ENCODE results near the gene RAB40C.

RAB40C gene

DNA sequence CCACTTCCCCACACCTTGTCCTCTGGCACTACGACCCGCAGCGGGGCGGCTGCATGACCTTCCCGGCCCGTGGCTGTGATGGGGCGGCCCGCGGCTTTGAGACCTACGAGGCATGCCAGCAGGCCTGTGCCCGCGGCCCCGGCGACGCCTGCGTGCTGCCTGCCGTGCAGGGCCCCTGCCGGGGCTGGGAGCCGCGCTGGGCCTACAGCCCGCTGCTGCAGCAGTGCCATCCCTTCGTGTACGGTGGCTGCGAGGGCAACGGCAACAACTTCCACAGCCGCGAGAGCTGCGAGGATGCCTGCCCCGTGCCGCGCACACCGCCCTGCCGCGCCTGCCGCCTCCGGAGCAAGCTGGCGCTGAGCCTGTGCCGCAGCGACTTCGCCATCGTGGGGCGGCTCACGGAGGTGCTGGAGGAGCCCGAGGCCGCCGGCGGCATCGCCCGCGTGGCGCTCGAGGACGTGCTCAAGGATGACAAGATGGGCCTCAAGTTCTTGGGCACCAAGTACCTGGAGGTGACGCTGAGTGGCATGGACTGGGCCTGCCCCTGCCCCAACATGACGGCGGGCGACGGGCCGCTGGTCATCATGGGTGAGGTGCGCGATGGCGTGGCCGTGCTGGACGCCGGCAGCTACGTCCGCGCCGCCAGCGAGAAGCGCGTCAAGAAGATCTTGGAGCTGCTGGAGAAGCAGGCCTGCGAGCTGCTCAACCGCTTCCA, 43.6 kb downstream of the RAB40C start:
- no peak for DNase-seq

DNA sequence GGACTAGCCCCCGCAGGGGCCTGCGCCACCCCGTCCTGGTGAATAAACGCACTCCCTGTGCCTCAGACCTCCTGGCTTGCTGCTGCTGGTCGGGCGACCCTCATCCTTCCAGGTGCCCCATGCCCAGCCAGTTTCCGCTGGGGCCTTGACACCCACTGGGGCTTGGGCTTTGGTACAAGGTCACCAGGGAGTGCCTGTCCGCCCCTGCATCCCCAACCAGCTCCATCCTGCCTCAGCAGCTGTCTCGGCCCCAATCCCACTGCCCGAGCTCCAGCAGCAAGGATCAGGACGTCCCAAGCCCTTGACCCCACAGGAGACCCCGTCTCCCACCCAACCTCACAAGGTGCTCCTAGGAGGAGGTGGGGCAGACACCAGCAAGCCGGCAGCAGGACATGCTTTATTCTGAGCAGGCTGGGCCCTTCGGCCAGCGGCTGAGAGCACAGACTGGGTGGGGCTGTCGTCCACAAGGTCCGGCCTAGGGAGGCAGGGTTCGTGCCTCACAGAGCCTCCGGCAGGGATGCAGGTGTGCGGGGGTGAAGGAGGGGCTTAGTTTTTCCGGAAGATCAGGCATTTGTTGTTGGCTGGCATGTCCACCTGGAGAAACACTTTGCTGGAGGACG, 44.3 kb downstream of the RAB40C start:
- no peak for DNase-seq

DNA sequence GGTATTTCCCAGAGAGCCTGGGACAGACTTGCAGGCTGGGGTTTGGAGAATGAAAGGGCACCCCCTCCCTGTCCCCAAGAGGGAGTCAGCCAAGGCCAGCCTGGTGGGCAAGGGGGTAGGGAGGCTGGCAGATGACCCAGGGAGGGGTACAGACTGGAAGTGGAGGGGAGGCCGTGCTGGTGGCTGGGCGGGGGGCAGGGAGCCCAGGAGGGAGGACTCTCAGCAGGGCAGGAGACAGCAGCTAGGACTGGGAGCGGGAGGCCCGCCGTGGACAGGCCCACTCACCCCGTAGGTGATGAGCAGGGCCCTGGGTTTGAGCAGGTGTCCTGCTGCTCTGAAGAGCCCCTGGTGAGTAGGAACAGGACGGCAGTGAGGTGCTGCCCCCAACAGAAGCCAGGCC, 45.1 kb downstream of the RAB40C start:
- DNase-seq, result no peak

DNA sequence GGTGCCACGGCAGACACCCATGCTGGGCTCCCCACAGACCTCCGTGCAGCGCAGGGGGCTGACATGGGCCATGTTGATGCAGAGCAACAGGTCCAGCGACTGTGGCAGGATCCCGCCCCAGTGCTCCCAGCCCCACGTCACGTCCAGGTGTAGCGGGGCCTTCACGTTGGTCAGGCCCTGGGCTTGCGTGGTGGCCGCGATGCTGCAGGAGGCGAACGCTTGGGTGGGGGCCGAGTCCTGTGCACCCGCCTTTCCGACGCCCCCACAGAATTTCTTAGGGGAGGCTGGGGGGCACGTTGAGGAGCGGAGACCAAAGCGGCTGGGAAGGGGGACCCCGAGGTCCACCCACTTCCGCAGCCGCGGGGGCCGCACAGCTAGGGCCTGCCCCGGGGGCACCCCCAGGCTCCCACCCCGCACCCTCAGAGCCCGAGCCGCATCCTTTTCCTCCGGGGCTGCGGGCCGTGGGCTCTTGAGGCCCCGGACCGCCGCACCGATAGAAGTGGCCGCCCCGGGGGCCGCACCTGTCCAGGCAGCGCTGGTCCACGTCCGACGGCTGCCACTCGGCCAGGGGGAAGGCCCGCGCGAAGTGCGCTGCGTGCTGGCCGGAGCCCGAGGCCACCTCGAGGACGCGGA, 45.8 kb downstream of the RAB40C start:
- DNase-seq, result no peak

DNA sequence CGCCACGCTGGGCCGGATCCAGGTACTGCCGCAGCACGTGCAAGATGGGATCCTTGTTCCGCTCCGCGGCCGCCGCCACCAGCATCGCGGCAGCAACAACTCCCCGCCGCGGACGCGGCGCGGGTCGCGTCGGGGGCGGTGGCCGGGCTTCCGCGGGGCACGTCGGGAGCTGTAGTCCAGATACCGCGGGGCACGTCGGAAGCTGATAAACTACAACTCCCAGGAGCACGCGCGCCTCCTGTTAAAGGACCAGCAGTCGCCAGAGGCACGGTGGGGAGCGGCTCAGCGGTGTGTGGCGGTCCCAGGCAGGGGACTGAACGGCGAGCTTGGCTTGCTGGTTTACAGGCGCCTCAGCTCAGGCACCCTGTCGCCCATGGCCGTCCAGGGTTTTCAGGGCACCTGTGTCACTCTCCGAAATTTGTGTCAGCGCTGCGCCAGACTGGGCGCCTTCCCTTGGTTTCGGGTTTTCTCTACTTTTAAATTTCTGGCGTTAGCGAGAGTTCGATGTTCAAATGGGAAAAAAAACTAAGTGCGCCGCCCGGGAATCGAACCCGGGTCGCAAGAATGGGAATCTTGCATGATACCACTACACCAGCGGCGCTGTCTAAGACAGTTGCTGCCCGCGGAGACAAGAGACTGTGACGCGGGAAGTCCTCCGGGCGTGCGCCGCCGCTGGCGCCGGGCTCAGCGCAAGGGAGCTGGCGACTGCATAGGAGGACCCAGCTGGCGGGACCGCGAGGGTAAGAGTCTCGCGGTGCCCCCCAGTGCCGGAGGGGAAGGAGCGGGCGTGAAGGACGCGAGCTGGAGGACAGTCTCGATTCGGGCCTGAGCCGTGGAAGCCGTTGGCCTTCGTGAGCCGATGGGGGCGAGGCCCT, 46.6 kb downstream of the RAB40C start, which contains the start of gene METTL26:
TSS of gene METTL26 (minus strand) at position 100 of the 875 bp plus-strand sequence. CDS start at position 85, 15 bp downstream.
- peak; percentile 91 for DNase-seq

DNA sequence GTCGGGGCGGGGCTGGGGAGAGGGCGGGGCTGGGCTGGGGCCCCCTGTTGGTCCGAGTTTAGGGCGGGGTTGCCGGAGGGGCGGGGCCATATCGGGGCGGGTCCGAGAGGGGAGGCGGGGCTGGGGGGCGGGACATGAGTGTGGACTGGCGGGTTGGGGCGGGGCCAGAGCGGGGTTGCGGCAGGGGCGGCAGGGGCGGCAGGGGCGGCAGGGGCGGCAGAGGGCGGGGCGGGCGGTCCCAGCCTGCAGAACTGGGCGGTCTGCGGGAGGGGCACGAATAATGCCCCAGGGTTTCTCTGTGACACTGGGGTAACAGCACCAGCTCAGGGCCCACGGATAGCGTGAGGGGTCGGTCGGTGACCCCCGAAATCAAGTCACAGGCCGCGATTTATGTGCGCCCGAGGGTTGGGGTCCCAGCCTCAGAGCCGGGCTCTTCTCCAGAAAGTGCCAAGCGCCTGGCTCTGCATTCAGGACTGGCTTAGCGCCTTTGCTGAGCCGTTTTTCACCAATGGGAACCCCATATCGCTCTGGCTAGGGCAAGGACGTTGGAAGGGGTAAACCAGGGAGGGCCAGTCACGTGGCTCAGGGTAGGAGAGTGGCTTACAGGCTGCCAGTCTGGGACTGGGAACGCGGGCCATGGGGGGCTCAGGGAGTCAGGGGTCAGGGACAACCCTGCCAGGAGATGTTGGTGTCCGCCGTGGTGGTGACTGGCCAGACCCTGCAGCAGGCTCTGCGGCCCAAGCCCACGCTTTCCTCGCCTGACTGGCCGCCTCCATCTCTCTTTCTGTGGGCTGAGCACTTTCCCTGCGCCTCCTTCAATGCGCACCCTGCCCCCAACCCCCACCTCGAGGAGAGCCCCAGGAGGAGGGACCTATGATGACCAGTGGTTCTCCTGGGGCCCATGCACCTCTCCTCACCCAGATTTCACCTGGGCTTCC, 47.5 kb downstream of the RAB40C start:
- peak; percentile 83 for DNase-seq

DNA sequence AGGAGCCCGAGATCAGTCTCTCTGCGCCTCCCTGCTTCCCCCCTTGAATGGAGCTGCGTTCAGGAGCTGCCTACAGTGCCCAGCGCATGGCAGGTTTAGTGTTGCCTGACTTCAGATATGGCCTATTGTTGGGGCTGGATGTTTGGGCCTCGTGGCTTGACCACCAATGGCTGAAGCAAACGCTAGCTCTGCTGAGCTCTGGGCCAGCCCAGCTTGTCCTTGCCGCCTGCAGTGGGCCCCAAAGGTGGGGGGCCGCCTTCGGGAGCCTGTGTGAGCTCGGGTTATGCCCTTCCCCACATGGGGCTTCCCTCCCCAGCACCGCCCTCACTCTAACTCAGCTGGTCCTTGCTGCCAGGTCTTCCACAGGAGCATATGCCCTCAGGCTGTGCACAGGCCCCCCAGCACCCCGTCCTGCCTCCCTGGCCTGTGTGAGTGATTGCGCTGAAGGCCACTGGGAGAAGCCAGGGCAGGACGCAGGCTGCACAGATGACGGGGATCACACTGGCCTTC, 48.2 kb downstream of the RAB40C start:
- no peak for DNase-seq

DNA sequence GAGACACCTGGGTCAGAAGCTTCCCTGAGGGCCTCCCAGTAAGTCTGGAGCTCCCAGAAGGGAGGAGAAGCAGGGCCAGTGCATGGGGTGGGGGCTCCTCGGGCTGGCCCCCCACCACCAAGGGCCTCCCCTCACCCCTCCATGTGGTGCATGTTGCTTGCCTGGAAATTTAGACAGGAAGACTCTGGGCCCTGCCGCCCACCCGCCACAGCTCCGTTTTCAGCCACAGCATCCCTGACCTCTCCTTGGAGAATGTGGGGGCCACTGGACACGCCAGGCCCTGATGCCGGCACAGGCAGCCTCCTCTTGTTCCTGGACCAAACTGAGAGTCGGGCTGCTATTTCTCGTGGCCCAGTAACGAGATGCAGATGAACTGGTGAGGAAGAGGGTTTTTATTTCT, 49.0 kb downstream of the RAB40C start:
- DNase-seq, result no peak

DNA sequence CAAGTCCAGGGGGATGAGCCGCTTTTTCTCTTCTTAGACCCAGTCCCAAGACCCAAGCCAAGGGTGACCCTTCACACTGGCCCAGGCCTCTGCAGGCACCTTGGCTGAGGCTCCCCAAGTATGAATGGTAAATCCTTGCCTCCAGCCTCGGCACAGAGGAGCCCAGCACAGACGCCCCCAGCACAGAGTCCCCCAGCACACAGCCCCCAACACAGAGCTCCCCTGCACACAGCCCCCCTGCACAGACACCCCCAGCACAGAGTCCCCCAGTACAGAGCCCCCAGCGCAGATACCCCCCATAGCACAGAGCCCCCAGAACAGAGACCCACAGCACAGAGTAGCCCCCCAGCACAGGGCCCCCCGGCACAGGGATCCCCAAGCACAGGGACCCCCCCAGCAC, 50.7 kb downstream of the RAB40C start:
- no peak for DNase-seq

DNA sequence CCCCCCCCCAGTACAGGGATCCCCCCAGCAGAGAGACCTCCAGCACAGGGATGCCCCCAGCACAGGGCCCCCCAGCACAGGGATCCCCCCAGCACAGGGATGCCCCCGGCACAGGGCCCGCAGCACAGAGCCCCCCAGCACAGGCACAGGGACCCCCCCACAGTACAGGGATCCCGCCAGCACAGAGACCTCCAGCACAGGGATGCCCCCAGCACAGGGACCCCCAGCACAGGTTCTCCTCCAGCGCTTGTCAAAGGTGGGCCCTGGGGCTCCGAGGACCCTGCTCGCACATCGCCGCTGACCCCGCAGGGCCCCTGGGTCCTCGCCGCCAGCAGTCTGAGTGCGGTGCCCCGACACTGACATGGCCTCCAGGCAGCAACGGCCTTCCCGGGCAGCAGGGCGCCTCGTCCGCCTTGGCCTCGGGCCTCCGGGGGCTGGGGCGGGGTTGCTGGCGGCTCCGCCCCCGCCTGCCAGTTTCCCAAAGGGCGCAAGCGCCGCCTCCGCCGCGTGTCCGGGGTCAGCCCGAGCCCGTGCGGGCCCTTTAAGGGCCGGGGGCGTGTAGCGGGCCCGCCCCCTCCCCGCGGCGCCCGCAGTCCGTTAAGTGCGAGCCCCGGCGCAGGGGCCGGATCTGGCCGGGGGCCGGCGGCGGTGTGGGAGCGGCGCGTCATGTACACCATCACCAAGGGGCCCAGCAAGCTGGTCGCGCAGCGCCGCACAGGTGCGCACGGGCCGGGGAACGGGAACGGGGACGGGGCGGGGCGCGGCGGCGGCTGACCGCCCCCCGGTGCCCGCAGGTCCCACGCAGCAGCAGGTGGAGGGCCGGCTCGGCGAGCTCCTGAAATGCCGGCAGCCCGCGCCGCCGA, 51.7 kb downstream of the RAB40C start, which contains the start of gene MCRIP2:
TSS of gene MCRIP2 (plus strand) at position 503 of the 863 bp plus-strand sequence. CDS start at position 667, 164 bp downstream.
- peak; percentile 69 for DNase-seq

DNA sequence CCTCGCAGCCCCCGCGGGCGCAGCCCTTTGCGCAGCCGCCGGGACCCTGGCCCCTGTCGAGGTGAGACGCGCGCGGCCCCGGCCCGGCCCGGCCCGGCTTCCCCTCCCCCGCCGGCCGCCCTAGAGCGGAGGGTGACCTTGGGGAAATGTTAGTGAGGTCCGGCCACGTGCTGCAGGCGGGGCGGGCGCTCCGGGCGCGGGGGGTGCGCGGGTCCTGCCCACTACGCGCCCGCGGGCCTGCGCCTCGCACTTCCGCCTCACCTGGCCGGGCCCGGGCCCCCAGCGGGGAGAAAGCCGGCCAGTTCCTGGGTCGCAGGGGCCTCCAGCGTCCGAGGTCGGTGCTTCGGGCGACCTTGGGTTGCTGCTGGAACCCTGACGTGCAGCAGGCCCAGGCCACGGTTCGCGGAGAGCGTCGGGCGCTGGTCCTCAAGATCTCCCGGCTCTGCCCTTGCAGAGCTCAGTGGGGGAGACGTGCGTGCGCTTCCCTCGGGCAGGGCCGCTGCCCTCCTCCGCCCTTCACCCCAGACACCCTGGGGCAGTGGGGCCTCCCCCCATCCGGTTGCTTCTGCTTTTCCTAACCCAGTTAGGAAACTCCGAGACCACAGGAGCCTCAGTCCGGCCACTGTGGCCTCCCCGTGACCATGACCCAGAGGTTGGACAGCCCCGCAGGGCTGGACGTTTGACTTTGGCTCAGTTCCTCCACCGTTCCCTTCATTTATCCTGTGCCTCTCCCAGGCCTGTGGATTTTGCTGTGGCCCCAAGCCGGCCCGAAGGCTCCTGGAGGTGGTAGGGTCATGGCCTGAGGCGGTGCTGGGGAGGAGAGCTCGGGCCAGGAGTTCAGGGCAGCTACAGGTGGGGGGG, 52.6 kb downstream of the RAB40C start:
- peak; percentile 39 for DNase-seq

DNA sequence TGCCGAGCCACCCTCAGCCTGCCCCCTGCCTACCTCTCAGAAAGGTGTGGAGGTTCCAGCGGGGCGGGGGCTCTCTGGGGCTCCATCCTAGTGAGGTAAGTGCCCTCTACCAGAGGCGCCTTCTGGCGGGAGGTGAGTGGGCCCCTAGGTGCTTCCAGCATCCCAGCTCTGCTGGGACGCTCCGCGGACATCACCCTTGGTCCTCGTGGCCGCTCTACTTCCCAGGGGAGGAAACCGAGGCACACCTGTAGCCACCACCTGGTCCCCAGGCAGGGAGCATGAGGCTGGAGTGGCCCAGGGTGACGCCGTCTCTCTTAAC, 53.1 kb downstream of the RAB40C start:
- no peak for DNase-seq

DNA sequence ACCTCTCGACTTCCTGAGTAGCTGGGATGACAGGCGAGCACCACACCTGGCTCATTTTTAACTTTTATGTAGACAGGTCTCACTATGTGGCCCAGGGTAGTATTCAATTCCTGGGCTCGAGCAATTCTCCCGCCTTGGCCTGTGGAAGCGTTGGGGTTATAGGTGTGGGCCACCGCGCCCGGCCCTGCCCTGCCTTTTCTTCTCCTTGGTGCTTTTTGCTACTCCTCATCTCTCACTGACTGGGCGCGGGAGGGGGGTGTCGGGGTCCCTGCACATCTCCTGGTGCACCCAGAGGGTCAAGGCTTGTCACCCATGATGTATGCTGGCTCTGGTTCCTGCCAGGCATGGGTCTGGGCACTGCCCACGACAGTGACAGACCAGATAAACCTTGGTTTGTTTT, 54.7 kb downstream of the RAB40C start:
- DNase-seq, result no peak

DNA sequence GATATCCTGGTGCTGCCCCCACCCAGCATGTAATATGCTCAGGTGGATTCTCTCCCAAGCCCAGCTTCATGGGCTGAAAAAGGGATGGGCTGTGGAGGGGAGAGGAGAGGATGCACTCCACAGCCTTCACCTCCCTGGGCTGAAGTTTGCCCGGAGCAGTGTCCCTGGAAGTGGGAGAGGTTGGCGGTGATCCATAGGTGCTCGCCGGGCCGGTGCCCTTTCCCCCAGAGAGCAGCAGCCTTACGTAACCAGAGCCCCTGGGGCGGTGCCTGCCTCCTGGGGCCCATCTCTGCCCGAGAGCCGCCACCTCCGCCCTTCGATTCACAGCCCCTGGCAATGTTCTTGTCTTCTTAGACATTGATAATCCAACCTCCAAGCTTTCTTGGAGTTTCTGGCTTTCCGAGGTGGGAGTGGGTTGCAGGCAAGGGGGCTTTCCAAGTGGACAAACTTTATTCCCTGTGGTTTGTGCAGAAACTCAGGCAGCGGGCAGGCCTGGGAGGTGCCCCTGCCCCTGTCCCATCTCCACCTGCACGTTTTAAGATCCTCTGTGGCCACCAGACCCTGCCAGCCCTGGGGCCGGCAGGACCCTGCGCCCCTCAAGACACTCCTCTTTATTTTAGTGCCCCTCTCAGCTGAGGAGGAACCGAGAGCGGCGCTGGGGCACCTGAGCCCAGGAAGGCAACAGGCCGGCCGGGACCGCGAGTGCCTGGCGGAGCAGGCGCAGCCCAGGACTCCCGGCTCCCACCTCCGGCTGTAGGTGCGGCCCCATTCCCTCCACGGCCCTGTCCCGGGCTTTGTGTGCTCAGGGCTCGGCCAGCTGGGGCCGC, 56.2 kb downstream of the RAB40C start:
- DNase-seq, result no peak

DNA sequence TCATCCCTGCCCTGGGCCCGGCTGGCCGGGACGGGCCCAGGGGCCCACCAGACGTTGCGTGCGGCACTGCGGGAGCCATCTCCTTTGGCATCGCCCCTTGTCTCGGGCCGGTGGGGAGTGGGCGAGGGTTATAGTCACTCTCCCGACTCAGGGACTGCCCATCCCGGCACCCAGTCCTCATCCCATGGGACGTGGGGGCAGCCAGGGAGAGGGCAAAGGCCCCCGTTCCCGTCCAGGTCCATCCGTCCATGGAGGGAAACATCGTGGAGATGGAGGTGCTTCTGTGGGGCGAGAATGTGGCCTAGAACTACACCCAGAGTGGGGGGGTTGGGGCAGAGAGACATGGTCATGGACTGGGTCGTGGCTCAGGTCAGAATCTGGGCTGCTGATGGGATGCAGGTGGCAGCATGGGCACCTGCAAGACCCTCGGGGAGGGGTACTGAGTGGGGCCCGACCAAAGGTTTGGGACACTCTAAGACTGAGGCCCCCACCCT, 56.9 kb downstream of the RAB40C start:
- no peak for DNase-seq

DNA sequence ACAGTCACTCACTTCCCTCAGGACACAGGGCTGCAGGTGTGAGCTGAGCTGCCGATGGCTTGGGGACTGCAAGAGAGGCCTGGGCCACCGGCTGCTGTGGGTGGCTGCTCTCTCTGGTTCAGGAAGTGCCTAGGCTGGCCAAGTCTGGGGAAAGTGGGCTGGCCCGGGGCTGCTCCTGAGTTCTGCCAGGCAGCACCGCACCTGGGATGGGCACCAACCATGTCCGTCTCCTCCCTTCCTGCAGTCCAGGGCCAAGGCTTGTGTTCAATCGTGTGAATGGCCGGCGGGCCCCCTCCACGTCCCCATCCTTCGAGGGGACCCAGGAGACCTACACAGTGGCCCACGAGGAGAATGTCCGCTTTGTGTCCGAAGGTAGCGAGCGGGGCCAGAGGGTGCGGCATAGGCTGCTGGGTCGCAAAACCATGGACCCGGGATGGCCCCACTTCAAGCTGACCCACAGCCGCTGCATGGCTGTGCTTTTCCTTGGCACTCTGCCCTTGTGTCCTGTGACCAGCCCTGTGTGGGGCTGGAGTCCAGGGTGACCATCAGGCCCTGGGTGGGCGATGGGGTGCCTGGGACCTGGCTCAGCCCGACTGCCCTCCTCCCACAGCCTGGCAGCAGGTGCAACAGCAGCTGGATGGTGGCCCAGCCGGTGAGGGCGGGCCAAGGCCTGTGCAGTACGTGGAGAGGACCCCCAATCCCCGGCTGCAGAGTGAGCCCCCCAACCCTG, 57.5 kb downstream of the RAB40C start:
- no peak for DNase-seq

DNA sequence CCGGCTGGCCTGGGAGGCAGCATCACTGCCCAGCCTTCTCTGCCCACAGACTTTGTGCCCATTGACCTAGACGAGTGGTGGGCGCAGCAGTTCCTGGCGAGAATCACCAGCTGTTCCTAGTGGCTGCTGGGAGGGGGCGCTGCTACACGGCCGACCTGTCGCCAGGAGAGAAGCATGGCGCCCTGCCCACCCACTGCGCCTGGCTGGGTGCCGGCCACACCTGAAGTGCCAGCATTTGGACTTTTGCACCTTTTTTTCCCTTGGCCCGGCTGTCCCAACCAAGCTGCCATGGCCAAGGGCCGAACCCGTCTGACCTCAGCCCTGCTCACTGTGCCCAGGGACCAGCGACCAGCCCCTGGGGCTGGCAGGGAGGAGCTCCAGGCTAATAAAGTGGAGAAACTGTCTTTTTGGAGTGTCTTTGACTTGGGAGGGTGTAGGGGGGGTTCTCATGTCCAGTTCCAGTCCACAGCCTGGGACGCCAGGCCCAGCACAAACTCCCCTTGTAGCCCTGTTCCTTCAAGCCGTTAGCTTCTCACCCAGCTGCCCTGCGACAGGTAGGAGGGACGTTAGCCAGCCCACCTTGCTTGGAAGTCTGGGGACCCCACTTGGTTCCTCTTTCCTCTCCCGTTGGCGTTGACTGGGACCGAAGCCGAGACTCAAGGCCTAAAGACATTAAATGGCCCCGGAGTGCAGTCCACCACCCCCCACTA, 58.4 kb downstream of the RAB40C start:
- DNase-seq, result peak; percentile 34
